ENCODE measurements around the gene SDK2.
A peak's percentile ranks its signal among the peaks of the same experiment; 100 is the strongest.

Gene SDK2, protein sequence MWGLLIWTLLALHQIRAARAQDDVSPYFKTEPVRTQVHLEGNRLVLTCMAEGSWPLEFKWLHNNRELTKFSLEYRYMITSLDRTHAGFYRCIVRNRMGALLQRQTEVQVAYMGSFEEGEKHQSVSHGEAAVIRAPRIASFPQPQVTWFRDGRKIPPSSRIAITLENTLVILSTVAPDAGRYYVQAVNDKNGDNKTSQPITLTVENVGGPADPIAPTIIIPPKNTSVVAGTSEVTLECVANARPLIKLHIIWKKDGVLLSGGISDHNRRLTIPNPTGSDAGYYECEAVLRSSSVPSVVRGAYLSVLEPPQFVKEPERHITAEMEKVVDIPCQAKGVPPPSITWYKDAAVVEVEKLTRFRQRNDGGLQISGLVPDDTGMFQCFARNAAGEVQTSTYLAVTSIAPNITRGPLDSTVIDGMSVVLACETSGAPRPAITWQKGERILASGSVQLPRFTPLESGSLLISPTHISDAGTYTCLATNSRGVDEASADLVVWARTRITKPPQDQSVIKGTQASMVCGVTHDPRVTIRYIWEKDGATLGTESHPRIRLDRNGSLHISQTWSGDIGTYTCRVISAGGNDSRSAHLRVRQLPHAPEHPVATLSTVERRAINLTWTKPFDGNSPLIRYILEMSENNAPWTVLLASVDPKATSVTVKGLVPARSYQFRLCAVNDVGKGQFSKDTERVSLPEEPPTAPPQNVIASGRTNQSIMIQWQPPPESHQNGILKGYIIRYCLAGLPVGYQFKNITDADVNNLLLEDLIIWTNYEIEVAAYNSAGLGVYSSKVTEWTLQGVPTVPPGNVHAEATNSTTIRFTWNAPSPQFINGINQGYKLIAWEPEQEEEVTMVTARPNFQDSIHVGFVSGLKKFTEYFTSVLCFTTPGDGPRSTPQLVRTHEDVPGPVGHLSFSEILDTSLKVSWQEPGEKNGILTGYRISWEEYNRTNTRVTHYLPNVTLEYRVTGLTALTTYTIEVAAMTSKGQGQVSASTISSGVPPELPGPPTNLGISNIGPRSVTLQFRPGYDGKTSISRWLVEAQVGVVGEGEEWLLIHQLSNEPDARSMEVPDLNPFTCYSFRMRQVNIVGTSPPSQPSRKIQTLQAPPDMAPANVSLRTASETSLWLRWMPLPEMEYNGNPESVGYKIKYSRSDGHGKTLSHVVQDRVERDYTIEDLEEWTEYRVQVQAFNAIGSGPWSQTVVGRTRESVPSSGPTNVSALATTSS (N-terminal part only)

DNA sequence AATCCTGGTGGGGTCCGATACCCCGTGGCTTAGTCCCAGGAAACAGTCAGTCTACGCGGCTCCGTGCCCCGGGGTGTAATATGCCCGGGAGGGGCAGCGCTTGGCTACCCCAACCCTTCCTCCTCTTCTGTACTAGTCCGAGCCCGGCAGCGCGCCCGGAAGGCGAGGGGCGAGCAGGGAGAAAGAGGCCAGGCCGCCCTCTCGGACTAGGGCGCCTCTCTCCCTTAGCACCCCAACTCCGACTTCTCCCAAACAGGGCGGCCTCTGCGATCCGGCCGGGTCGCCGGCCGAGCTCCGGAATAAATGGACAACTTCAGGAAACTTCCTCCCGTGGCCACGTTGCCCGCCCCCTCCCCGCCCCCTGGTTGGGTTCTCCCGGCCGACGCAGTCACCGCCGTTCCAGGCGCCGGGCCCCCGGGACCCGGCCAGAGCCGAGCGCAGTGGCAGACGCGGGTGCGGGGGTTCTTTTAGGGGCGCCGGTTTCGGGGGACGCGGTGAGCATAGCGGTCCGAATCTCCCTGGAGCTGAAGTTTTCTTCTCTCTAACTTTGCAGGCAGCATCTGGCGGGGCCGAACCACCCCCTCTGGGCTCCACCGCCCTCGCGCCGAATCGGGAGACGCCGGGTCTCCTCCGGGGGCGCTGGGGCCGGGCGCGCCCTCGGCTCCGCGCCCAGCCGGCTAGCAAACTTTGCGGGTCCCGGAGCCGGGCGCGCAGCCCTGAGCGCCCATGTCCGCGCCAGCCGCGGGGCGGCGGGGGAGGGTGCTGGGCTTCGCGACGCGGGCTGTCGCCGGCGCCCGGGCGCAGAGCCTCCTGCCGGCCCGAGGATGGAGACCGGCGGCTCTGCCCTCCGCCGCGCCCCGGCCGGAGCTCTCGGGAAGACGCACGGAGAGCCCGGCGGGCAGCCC lies at the start of gene SDK2:
SDK2 (minus strand) TSS at position 301 of the 905 bp plus-strand sequence. CDS start 357 bp downstream, outside the sequence.
- DNase-seq: no peak

DNA sequence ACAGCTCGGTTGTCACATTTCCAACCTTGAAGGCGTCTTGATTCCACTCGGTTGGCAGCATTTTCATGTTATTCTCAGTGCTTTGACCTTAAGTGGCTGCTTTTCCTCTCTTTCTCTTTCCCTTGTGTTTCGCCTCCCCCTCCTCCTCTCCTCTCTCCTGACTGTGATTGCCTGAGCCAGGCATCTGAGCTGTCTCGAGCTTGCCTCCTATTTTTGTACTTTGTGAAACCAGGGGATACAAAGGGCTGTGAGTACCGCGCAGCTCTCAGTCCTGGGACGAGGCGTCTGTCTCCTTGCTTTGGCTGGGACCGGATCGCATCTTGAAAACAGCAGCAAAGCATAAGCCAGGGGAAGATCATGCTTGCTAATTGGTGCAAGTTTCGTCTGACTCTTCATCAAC lies 48.8 kb upstream of the SDK2 start:
- no peak for DNase-seq

DNA sequence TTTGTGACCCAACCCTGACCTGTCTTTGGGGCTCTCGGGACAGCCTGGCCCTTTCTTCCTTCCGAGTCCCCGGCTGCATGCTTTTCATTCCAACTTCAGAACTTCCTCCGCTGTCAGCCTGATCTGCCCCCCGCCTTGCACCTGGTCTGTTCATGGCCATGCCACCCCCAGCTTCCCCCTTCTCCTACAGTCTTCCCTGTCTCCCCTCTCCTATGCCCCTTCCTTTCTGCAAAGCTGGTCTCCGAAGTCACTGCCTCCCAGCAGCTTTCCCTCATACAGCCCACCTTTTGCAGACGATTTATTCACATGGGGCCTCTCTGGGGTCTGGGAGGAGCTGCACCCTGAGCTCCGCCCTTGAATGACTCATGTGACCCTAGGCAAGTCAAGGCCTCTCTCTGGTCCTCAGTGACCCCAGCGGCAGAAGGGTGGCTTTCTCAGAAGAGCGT lies 47.1 kb upstream of the SDK2 start:
- no peak for DNase-seq

DNA sequence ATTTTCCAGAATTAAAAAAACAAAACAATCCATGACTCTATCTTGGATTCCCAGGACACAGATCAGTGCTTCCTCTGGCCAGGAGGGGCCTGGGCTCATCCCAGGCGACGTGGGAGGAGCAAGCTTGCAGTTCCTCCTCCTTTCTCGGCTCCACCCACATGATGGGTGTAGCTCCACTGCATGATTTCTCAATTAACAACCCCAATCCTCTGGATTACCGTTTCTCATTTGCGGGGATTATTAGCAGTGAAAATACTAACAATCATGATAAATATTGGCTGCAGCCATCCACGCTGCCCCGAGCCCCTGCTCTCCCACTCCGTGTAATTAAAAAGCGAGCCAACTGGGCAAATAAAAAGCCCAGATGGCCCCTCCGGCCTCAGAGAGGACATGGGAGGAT lies 46.4 kb upstream of the SDK2 start:
- no peak for DNase-seq

DNA sequence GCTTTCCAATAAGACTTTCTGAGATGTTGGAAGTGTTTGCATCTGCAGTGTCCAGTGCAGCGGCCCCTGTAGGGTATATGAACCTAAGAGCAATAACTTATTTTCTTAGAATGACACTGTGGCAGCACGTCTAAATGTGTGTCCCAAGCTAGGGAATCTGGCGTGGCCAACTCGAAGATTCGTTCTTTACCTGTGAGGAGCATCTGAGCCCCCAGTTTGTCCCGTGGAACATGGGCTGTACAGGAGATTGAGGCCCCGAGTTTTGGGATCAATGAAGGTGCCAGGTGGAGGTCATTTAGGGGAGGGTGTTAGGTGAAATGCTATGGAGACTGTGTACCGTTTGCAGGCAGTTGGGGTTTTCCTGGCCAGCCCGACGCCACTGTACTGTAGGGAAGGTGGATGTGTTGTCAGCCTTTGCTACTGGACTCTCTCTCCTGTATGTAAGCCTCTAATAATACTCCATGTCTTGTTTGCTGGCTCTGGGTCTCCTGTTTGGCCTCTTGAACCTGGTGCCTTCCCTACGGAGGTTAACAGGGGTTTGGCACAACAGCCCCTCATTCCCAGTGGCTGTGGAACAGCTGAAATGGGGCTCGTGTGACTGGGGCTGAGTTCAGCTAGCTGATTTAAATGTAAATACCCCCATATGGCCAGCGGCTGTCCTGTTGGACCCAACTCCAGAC lies 45.5 kb upstream of the SDK2 start:
- no peak for DNase-seq

DNA sequence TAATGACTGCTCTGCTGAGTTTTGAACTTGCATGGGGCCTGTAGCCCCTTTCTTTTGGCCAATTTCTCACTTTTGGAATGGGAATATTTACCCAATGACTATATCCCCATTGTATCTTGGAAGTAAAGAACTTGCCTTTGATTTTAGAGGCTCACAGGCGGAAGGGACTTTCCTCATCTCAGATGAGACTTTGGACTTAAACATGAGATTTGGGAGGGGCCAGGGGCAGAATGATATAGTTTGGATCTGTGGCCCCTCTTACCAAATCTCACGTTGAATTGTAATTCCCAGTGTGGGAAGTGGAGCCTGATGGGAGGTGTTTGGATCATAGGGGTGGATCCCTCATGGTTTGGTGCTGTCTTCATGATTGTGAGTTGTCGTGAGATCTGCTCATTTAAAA lies 42.7 kb upstream of the SDK2 start:
- DNase-seq: no peak

DNA sequence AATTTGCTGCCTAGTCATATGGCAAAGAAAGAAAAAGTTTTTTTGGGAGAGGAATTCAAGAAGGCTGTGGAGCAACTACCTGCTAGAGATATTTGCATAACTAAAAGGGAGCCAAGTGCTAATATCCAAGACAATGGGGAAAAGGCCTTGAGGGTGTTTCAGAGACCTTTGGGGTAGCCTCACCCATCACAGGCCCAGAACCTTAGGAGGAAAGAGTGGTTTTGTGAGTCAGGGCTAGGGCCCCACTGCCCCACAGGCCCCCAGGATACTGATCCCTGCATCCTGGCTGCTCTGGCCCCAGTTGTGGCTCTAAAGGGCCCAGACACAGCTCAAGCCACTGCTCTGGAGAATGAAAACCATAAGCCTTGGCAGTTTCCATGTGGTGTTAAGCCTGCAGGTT lies 41.9 kb upstream of the SDK2 start:
- no peak for DNase-seq

DNA sequence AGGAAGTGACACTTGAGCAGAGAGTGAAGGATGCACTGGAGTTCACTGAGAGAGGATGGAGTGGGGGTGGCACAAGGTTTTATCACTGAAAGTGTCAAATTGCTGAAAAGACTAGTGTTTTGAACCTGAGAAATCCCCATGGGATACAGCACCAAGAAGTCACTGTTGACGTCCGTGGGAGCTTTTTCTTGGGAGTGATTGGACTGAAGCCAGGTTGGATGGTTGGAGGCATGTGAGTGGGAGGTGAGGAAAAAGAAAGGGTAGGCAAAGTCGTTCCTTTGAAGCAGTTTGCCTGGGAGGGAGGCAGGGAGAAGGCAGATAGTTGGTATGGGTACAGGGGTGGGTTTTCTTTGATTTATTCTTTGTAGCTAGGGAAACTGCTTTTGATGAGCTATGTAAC lies 39.9 kb upstream of the SDK2 start:
- DNase-seq: no peak

DNA sequence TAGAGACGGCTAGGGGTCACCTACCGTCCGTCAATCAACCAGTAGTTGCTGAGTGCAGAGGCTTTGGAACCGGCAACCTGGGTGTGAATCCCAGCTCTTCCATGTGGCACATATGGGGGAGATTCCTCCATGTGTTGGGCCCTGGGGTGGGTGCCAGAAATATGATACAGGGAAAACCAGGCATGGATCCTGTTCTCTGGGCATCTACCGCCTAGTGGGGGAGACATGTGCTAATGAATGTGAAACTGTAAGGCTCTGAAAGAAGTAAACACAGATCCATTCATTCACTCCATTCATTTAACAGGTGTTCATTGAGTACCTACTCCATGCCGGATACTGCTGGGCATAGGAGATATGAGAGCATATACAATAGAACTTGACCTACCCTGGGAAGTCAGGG lies 39.5 kb upstream of the SDK2 start:
- no peak for DNase-seq

DNA sequence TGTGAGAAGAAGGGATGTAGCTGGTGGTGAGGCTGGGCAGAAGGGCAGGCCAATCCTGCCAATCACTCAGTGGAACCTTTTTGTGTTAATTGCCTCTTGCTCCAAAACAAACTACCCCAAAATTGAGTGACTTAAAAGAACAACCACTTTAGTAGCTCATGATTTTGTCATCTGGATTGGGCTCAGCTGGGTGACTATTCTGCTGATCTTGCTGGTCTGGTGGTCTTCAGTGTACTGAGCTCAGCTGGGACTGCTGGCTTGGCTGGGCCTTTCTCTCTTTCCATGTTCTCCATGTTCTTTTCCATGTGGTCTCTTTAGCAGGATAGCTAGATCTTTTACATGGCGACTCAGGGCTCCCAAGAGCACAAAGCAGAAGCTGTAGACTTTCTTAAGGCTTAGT lies 37.7 kb upstream of the SDK2 start:
- DNase-seq: no peak

DNA sequence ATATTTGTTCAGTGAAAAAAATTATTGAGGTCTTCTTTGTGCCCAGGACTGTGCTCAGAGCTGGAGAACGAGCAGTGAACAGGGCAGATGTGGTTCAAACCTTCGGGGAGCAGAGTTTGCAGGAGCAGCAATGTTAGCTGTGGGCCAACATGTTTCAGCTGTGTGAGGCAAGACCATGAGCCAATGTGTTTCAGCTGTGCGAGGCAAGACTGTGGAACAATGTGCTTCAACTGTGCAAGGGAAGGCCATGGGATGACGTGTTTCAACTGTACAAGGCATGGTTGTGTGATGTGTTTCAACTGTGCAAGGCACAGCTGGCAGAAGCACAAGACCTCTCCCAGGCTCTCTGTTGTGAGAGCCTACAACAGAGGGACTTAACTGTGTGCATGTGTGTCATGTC lies 35.2 kb upstream of the SDK2 start:
- DNase-seq: no peak

DNA sequence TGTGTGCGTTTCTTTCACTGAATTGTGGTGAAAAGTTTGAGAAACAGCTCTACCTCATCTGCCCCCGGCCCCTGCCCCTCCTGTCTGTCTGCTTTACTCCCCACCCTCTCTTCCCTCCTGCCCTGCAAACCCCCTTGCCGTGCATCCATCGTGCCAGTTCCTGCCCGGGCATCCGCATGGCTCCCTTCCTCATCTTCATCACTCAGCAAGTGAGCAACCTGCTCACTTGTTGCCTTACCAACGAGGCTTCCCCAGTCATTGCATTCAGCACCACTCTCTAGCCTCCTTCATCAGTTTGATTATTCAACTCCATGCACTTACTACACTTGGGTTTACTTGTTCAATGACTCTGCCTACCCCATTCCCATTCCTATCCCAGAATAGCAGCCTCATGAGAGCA lies 34.8 kb upstream of the SDK2 start:
- DNase-seq: no peak

DNA sequence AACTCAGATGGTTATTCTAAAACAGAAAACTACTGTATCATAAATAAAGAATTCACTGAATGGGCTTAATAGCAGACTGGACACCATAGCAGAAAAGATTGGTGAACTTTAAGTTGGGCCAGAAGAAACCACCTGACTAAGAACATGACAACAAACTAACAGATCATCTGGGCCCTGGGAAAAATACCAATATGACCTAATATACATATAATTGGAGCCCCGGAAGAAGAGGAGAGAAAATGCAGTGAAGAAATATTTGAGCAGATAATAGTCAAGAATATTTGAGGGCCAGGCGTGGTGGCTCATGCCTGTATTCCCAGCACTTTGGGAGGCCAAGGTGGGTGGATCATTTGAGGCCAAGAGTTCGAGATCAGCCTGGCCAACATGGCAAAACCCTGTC lies 25.5 kb upstream of the SDK2 start:
- DNase-seq: no peak

DNA sequence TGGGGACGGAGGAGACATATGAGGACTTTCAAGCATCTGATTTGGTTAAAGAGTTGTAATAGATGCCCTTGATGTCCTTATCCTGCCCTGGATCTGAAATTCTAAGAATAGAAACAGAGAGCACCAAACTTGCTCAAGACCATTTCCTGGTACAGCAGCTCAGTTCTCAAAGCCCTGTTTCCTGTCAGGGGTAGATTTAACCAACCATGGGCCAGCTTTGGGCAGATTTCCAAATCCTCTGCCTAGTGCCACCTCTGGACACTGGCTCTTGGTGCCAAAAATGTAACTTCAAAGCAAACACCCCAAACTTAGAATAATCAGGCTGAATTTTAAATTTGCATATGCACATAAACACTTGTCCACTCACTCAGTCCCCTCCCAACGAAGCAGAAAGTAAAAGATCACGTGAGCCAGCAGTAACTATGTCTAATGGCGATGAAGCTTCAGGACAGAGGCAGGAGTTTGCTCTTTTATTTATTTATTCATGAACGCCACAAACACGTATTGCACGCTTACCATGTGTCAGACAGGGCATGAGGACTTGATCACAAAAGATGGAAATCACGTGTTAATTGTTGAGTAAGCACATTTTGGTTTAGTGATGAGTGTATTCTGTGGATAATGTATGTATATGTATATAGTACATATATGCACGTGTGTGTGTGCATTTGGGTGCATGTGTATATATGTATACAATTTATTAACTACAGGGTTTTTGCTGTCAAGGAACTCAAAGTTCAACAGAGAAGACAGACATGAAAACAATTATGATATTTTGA lies 23.1 kb upstream of the SDK2 start:
- DNase-seq: peak; percentile 42

DNA sequence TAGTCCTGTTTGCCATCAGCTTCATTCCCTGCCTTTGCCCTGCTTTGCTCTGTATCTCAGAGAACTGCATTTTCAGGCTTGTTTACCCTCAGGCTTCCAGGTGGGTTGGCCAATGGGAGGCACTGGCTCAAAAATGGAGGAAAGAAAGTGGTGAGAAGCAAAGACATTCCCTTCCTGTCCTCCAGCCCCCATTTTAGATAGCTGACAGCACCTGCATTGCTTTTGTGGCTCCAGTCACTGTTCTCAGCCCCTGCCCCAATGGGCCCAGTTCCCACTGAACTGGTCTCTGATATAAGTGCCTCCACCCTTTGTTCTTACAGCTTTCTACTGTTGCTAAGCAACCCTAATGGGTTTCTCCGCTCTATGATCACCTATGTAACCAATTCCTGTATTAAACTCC lies 19.4 kb upstream of the SDK2 start:
- no peak for DNase-seq

DNA sequence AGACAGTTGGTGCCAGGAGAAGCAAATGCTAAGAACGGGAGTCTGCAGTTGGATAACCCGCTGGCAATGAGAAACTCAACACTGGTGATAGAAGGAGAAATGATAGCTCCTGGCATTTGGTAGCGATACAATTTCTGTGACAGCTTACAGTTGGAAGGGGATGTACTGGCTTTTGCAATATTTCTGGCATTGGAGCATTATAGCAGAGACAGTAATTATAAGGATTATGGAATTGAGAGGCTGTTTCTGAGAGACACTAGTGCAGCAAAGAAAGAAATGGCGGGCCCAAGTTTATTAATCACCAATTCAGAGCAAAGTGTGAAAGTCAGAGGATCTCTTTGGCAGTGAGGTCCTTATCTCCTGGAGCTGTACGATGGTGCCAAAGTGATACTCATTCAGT lies 16.1 kb upstream of the SDK2 start:
- no peak for DNase-seq

DNA sequence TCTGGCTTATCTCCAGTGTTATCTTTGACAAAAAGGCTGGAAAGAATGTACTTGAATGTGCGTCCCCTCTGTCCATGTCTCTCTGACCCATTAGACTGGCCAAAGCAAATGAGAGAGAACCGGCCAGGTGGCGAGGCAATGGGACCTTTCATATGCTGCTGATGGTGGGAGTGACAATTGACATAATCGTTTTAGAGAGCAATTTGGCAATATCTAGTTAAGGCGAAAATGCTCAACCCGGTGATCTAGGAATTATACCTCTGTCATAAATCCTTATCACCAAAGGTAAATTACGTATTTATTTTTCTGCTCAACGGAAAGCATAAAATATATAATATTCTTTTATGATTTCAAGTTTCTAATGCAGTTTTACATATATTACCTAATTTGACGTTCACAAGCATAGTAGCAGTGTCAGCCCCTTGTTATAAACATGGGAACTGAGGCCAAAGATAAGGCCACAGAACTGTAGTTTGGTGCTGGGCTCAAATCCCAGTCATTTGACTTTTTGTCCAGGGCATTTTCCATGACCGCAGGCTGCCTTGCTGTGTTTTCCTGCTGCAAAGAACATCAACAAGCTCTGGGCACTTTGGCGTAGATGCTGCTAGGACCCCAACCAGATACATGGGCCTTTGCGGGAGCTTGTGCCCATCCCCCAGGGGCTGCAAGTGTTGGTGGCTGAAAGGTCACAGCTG lies 14.7 kb upstream of the SDK2 start:
- no peak for DNase-seq

DNA sequence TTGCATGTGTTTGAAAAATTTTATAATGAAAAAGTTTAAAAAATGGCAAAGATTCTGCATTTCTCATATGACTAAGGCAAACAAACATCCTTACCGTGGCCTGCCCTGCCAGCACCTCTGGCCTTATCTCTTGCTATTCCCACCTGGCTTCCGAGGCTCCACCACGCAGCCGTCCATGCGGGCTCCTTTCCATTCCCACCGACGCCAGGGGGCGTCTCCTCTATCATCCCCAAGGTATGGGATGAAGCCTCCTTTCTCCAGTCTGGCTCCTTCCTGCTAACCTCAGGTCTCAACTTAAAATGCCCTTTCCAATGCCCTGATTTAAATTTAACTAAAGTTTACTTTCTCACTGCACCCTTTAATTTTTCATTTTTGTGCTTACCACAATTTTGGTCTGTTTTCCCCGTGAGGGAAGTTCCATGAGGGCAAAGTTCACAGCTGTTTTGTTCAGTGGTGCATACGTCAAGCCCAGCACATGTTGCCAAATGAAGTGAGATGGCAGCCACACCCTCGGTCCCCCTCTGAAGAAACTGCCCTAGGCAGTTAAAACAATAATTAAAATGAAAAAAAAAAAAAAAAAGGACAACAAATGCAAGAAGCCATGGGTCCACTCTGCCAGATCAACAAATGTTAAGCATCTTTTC lies 13.3 kb upstream of the SDK2 start:
- no peak for DNase-seq

DNA sequence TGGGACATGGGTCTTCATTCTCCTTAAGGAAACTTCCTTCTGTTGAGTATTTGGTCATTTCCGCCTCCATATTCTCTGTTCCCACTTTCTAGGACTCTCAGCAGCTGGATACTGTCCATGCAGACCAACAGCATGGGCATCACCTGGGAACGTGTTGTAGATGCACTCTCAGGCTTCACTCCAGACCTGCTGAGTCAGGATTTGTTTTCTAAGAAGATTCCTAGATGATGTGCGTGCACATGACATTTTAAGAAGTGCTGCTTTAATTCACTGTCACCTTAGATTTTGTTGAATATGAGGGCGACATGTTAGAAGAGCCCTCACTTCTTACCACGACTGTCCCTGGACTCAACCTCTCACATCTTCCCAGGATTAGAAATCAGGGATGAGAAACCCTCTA lies 10.0 kb upstream of the SDK2 start:
- no peak for DNase-seq

DNA sequence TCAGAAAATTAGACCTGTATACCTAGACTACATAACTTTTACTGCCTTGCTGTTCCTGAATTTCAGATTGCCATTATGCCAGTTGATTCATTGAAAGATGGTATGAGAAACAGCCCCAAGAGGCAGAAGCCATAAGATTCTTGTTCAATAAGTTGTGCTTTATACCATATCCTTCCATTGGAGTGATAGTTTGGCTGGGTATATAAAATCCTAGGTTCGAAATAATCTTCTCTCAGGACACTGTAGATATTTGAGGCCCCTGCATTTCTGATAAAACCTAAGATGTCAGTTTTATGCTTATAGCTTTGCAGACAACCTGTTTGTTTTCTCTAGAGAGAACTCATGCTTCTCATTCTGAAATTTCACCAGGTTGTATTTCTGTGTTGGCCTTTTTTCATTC lies 9.6 kb upstream of the SDK2 start:
- no peak for DNase-seq

Data from activated CD4-positive, alpha-beta T cell treated with anti-CD3 and anti-CD28 coated beads, Interleukin-2, Interleukin-6, amounts not matched to agents 100 ng/mL and 50 ng/mL, durations not matched to agents 16 hours and 8 hours (primary cell).